HG03060 (cell line): ENCODE results near the gene SIGLEC14.

ENCODE experiments used
- ATAC-seq: cut with Tn5 transposase; IDR thresholded peaks from one replicate; pipeline ENCODE4 v1.9.1; 2021; ENCODE audit warnings: low read depth, moderate number of reproducible peaks; ENCODE audit not compliant: unreplicated experiment

SIGLEC14 gene

GRCh38 chr19:51626675-51627074, 19.9 kb downstream of the SIGLEC14 start:
- no peak for ATAC-seq

GRCh38 chr19:51621178-51621577, 25.4 kb downstream of the SIGLEC14 start:
- no peak for ATAC-seq

- ATAC-seq, result no peak
These were observed 30.6 kb downstream of the SIGLEC14 start for GRCh38 chr19:51615991-51616390.

GRCh38 chr19:51614789-51615188, 31.8 kb downstream of the SIGLEC14 start:
- no peak for ATAC-seq

- no peak for ATAC-seq
These were observed 36.0 kb downstream of the SIGLEC14 start for GRCh38 chr19:51610576-51610975.

GRCh38 chr19:51607920-51608562, 38.6 kb downstream of the SIGLEC14 start:
- no peak for ATAC-seq

- peak; percentile 76 for ATAC-seq
These were observed 39.5 kb downstream of the SIGLEC14 start for GRCh38 chr19:51607077-51607476.

- ATAC-seq, result no peak
These were observed 44.3 kb downstream of the SIGLEC14 start for GRCh38 chr19:51602189-51602854.

- ATAC-seq, result no peak
These were observed 45.6 kb downstream of the SIGLEC14 start for GRCh38 chr19:51600940-51601580.

GRCh38 chr19:51599084-51599483, 47.5 kb downstream of the SIGLEC14 start:
- ATAC-seq, result no peak

- ATAC-seq, result no peak
These were observed 48.3 kb downstream of the SIGLEC14 start for GRCh38 chr19:51598159-51598915.

GRCh38 chr19:51595190-51596175, 51.1 kb downstream of the SIGLEC14 start:
- ATAC-seq, result no peak

GRCh38 chr19:51594774-51595109, 51.9 kb downstream of the SIGLEC14 start:
- ATAC-seq, result no peak

GRCh38 chr19:51593969-51594773, 52.5 kb downstream of the SIGLEC14 start:
- ATAC-seq, result peak; percentile 93

GRCh38 chr19:51593138-51593890, 53.3 kb downstream of the SIGLEC14 start:
- ATAC-seq, result no peak
